Kidney (tissue), 14 donors: ENCODE results near the gene MXI1. TPM values are rescaled to one million over a fixed set of nuclear protein-coding genes. Genes with fewer than 3 reads are reported as not detected.
"Not testable (repeated sequence)": the region's sequence is repeated elsewhere in the genome, so short reads cannot be mapped to it uniquely, and the experiment has no call there.

Experiments
- DNase-seq, 5 donors: peaks; one replicate each; pipeline ENCODE4 v3.0.0-alpha.2; 2013 to 2020
- FAIRE-seq: peaks from 2 replicates; lab custom pipeline; 2012; peaks lifted over from hg19 to GRCh38; lab: Jason Lieb, UNC
- H3K27ac ChIP-seq, 2 donors: one replicate each; pipeline ENCODE4 v1.7.0; 2013; ENCODE audit warnings: low read depth in 2 of 2, low read length in 2 of 2, inconsistent platforms in 1 of 2
- H3K27me3 ChIP-seq: one replicate; pipeline ENCODE4 v1.7.1; 2013; ENCODE audit warnings: low read length, inconsistent platforms; ENCODE audit not compliant: control insufficient read depth, insufficient read depth
- H3K36me3 ChIP-seq, 3 donors: one replicate each; pipeline versions ENCODE4 v1.7.0 to v1.7.1; 2013; ENCODE audit warnings: low read length in 3 of 3, control low read depth in 1 of 3, inconsistent platforms in 1 of 3; ENCODE audit not compliant: insufficient read depth in 3 of 3, control insufficient read depth in 2 of 3
- H3K4me1 ChIP-seq, 3 donors: one replicate each; pipeline versions ENCODE4 v1.7.0 to v1.7.1; 2013; ENCODE audit warnings: low read length in 3 of 3, inconsistent platforms in 1 of 3, low read depth in 1 of 3; ENCODE audit not compliant: control insufficient read depth in 2 of 3, insufficient read depth in 2 of 3
- H3K4me3 ChIP-seq, 3 donors: one replicate each; pipeline versions ENCODE4 v1.7.0 to v1.8.1; 2013; ENCODE audit warnings: low read length in 3 of 3, control low read depth in 1 of 3, inconsistent platforms in 1 of 3
- H3K9ac ChIP-seq, 3 donors: one replicate each; pipeline versions ENCODE4 v1.7.0 to v1.7.1; 2013; ENCODE audit warnings: low read length in 3 of 3, control low read depth in 1 of 3, inconsistent platforms in 1 of 3
- H3K9me3 ChIP-seq, 3 donors: one replicate each; pipeline versions ENCODE4 v1.7.0 to v1.7.1; 2013; ENCODE audit warnings: low read length in 3 of 3, control low read depth in 1 of 3, inconsistent platforms in 1 of 3; ENCODE audit not compliant: control insufficient read depth in 2 of 3, insufficient read depth in 1 of 3
- intact Hi-C: fragments of 100-400 bp; cut with DNase I; formaldehyde crosslinking; loops from one replicate; pipeline ENCODE4 v1.11.1; 2022
- polyA plus RNA-seq: library from polyadenylated mRNA; stranded (reverse); fragments of 350-450 nt; fragmentation: Illumina TruSeq; extraction: RNeasy Lipid Tissue Mini Kit (QIAGEN cat#74804); gene quantifications from one replicate; pipeline ENCODE4 v1.2.3, GENCODE V29; 2014; ENCODE audit warnings: low read depth, low replicate concordance; ENCODE audit not compliant: insufficient read depth
- total RNA-seq: library from RNA; stranded (reverse); fragmentation: NEBNext Ultra II Directional; extraction: Animal tissue kit (Norgen Biotek cat#: 25700); gene quantifications from one replicate; pipeline ENCODE4 v1.2.1, GENCODE V29; 2021
- TF ChIP-seq, protein P1 (sequence below): IDR thresholded peaks from 3 replicates; pipeline ENCODE4 v1.5.1; 2012; ENCODE audit warnings: mild to moderate bottlenecking, moderate library complexity, borderline replicate concordance; ENCODE audit not compliant: insufficient read depth; ENCODE audit errors: extremely low read depth
- donor health status: control.
- donor health status: control.
- donor health status: control.
- donor health status: control.
- donor health status: control.
- donor health status: DM: yes; HTN: yes; CAD: no.
- donor health status: Normal renal cell carcinoma (clear cell type).

The MXI1 gene
- total and polyA plus RNA-seq, 2 donors from 2014 or later: 27.6 to 29.0 TPM

DNA sequence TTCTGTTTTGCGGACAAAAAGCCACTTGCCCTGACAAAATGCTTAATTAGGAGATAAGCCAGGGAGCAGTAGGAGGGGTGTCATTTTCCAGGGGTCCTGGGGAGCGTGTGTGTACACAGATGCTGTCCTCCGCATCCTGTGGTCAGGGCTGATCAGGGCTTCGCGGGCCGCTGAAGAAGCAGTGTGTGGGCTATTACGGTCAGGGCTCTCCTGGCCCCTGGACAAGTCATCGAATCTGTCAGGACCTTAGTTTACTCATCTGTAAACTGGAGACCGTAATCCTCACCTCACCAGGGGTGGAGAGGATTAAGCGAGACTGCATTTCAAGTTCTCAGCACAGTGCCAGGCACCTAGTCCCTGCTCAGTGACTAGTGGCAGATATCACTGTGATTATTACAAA, 26.0 kb upstream of the MXI1 start:
- FAIRE-seq: no peak
- TF ChIP-seq, protein P1, sequence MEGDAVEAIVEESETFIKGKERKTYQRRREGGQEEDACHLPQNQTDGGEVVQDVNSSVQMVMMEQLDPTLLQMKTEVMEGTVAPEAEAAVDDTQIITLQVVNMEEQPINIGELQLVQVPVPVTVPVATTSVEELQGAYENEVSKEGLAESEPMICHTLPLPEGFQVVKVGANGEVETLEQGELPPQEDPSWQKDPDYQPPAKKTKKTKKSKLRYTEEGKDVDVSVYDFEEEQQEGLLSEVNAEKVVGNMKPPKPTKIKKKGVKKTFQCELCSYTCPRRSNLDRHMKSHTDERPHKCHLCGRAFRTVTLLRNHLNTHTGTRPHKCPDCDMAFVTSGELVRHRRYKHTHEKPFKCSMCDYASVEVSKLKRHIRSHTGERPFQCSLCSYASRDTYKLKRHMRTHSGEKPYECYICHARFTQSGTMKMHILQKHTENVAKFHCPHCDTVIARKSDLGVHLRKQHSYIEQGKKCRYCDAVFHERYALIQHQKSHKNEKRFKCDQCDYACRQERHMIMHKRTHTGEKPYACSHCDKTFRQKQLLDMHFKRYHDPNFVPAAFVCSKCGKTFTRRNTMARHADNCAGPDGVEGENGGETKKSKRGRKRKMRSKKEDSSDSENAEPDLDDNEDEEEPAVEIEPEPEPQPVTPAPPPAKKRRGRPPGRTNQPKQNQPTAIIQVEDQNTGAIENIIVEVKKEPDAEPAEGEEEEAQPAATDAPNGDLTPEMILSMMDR: no peak
- no peaks in the 10 kb centered on the region for H3K36me3 ChIP-seq
- DNase-seq: no peak
- no peak overlapping the region for H3K27ac ChIP-seq
- H3K4me1 ChIP-seq: peaks cover 0 to under 1% (median 0%) of the 10 kb centered on the region in 3 donors
- H3K9ac ChIP-seq: no peak overlapping the region
- H3K27me3 ChIP-seq: no peaks in the 10 kb centered on the region
- H3K4me3 ChIP-seq: no peak overlapping the region
- intact Hi-C loops: no loop called here
- no peaks in the 10 kb centered on the region for H3K9me3 ChIP-seq

DNA sequence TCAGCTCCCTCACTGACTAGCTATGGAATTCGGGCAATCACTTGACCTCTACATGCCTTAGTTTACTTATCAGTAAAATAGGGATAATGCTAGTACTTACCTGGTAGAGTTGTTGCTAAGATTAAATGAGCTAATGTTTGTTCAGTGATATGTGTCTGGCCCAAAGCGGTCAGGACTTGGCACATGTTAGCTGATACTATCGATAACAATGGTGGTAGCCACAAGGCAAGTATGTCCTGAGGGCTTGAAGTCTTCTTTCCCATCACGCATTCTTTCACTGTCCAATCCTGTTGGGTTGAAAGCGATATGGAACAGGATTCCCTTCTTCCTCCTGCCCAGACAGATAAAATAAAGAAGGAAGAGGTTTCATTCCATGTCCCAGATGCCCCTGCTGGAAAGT, 25.5 kb upstream of the MXI1 start:
- Histone ChIP-seq H3K27me3 (no peaks in the 10 kb centered on the region), H3K9me3 (no peaks in the 10 kb centered on the region), H3K4me1 (no peaks in the 10 kb centered on the region), H3K9ac (no peak overlapping the region), H3K4me3 (no peak overlapping the region), H3K27ac (no peak overlapping the region), H3K36me3 (no peaks in the 10 kb centered on the region)
- intact Hi-C loops: no loop called here
- FAIRE-seq (no peak), DNase-seq (no peak)
- TF ChIP-seq, protein P1: no peak

DNA sequence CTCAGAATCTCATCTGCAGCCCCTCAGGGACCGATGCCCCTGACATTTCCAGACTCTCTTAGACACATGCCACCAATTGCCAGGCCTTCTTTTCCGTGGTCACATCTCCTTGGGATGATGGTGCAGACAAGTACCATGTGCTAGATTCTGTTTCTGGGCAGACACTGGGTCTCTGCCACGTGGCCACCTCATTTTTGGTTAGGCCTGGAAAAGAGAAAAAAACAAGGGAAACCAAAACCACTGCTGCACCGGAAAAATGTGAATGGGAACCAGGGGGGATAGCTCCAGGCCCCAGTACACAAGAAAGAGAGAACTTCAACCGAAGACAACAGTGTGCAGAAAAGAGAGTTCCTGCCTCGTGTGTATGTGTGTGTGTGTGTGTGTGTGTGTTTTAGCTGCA, 23.0 kb upstream of the MXI1 start:
- no peak for FAIRE-seq
- intact Hi-C loops: no loop called here
- Histone ChIP-seq H3K27me3 (no peaks in the 10 kb centered on the region), H3K4me3 (no peak overlapping the region), H3K36me3 (no peaks in the 10 kb centered on the region), H3K9ac (no peak overlapping the region), H3K9me3 (no peaks in the 10 kb centered on the region), H3K27ac (no peak overlapping the region), H3K4me1 (no peaks in the 10 kb centered on the region)
- TF ChIP-seq, protein P1: no peak
- no peak for DNase-seq

DNA sequence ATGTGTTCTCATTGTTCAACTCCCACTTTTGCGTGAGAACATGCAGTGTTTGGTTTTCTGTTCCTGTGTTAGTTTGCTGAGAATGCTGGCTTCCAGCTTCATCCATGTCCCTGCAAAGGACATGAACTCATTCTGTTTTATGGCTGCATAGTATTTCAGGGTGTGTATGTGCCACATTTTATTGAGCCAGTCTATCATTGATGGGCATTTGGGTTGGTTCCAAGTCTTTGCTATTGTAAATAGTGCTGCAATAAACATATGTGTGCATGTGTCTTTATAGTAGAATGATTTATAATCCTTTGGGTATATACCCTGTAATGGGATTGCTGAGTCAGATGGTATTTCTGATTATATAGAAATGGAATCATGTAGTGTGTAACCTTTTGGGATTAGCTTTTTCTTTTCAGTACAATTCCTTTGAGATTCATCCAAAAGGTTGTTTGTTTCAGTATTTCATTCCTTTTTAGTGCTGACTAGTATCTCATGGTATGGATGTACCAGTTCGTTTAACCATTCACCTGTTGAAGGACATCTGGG, 21.7 kb upstream of the MXI1 start:
- H3K4me3 ChIP-seq, H3K9me3 ChIP-seq, H3K9ac ChIP-seq, H3K36me3 ChIP-seq, intact Hi-C loops, H3K27me3 ChIP-seq, DNase-seq, H3K27ac ChIP-seq, H3K4me1 ChIP-seq, FAIRE-seq: not testable (repeated sequence)
